WTC11 (cell line): ENCODE measurements around the gene TYSND1.

Source experiments
- CREM ChIP-seq: sonication (generic); formaldehyde crosslinking; IDR thresholded peaks from 2 replicates; pipeline ENCODE4 v1.8.1; 2022; ENCODE audit warnings: mild to moderate bottlenecking, missing genetic modification reagents, moderate library complexity
- GABPB1 ChIP-seq: sonication (generic); formaldehyde crosslinking; IDR thresholded peaks from 2 replicates; pipeline ENCODE4 v1.8.1; 2023; ENCODE audit warnings: mild to moderate bottlenecking, missing genetic modification reagents
- IRF2 ChIP-seq: sonication (generic); formaldehyde crosslinking; IDR thresholded peaks from 2 replicates; pipeline ENCODE4 v1.8.0; 2022; ENCODE audit warnings: low read depth, missing genetic modification reagents, borderline replicate concordance
- SP1 ChIP-seq: sonication (generic); formaldehyde crosslinking; conservative IDR thresholded peaks from 2 replicates; pipeline ENCODE4 v1.8.1; 2022; ENCODE audit warnings: missing genetic modification reagents
- TF ChIP-seq, protein P1 (sequence below): fragments of 200-600 bp; IDR thresholded peaks from 2 replicates; pipeline ENCODE4 v1.8.0; 2022; ENCODE audit warnings: antibody characterized with exemption
- TF ChIP-seq, protein P2 (sequence below): sonication (generic); formaldehyde crosslinking; IDR thresholded peaks from 2 replicates; pipeline ENCODE4 v1.8.1; 2023; ENCODE audit warnings: mild to moderate bottlenecking, missing genetic modification reagents, moderate library complexity
- TF ChIP-seq, protein P3 (sequence below): sonication (generic); formaldehyde crosslinking; IDR thresholded peaks from 2 replicates; pipeline ENCODE4 v1.8.0; 2023; ENCODE audit warnings: missing genetic modification reagents, mild to moderate bottlenecking, borderline replicate concordance
- TF ChIP-seq, protein P4 (sequence below): sonication (generic); formaldehyde crosslinking; IDR thresholded peaks from 2 replicates; pipeline ENCODE4 v1.8.1; 2022; ENCODE audit warnings: missing genetic modification reagents, borderline replicate concordance
- TF ChIP-seq, protein P5 (sequence below): sonication (generic); formaldehyde crosslinking; IDR thresholded peaks from 2 replicates; pipeline ENCODE4 v1.8.1; 2022; ENCODE audit warnings: low read depth, missing genetic modification reagents, borderline replicate concordance

DNA sequence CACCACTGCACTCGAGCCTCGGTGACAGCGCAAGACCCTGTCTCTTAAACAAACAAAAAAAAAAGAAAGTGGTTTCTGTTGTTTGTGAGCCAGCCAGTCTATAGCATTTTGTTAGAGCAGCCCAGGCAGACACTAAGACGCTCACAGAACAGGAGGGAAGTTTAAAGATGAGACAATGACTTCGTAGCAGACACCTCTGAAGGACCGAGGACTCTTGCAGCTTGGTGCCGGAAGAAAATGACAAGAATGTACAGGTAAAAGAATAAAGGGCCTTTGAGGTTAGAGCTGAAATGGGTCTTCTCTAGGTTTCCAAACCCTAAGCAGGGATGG is 54.1 kb downstream of the TYSND1 start:
- TF ChIP-seq, protein P1, sequence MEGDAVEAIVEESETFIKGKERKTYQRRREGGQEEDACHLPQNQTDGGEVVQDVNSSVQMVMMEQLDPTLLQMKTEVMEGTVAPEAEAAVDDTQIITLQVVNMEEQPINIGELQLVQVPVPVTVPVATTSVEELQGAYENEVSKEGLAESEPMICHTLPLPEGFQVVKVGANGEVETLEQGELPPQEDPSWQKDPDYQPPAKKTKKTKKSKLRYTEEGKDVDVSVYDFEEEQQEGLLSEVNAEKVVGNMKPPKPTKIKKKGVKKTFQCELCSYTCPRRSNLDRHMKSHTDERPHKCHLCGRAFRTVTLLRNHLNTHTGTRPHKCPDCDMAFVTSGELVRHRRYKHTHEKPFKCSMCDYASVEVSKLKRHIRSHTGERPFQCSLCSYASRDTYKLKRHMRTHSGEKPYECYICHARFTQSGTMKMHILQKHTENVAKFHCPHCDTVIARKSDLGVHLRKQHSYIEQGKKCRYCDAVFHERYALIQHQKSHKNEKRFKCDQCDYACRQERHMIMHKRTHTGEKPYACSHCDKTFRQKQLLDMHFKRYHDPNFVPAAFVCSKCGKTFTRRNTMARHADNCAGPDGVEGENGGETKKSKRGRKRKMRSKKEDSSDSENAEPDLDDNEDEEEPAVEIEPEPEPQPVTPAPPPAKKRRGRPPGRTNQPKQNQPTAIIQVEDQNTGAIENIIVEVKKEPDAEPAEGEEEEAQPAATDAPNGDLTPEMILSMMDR: no peak
- TF ChIP-seq CREM (CRISPR knock-in tag) (no peak), SP1 (no peak), GABPB1 (CRISPR knock-in tag) (no peak), IRF2 (CRISPR knock-in tag) (no peak)
- TF ChIP-seq, protein P2, sequence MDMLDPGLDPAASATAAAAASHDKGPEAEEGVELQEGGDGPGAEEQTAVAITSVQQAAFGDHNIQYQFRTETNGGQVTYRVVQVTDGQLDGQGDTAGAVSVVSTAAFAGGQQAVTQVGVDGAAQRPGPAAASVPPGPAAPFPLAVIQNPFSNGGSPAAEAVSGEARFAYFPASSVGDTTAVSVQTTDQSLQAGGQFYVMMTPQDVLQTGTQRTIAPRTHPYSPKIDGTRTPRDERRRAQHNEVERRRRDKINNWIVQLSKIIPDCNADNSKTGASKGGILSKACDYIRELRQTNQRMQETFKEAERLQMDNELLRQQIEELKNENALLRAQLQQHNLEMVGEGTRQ: no peak
- TF ChIP-seq, protein P3, sequence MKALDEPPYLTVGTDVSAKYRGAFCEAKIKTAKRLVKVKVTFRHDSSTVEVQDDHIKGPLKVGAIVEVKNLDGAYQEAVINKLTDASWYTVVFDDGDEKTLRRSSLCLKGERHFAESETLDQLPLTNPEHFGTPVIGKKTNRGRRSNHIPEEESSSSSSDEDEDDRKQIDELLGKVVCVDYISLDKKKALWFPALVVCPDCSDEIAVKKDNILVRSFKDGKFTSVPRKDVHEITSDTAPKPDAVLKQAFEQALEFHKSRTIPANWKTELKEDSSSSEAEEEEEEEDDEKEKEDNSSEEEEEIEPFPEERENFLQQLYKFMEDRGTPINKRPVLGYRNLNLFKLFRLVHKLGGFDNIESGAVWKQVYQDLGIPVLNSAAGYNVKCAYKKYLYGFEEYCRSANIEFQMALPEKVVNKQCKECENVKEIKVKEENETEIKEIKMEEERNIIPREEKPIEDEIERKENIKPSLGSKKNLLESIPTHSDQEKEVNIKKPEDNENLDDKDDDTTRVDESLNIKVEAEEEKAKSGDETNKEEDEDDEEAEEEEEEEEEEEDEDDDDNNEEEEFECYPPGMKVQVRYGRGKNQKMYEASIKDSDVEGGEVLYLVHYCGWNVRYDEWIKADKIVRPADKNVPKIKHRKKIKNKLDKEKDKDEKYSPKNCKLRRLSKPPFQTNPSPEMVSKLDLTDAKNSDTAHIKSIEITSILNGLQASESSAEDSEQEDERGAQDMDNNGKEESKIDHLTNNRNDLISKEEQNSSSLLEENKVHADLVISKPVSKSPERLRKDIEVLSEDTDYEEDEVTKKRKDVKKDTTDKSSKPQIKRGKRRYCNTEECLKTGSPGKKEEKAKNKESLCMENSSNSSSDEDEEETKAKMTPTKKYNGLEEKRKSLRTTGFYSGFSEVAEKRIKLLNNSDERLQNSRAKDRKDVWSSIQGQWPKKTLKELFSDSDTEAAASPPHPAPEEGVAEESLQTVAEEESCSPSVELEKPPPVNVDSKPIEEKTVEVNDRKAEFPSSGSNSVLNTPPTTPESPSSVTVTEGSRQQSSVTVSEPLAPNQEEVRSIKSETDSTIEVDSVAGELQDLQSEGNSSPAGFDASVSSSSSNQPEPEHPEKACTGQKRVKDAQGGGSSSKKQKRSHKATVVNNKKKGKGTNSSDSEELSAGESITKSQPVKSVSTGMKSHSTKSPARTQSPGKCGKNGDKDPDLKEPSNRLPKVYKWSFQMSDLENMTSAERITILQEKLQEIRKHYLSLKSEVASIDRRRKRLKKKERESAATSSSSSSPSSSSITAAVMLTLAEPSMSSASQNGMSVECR: no peak
- TF ChIP-seq, protein P4, sequence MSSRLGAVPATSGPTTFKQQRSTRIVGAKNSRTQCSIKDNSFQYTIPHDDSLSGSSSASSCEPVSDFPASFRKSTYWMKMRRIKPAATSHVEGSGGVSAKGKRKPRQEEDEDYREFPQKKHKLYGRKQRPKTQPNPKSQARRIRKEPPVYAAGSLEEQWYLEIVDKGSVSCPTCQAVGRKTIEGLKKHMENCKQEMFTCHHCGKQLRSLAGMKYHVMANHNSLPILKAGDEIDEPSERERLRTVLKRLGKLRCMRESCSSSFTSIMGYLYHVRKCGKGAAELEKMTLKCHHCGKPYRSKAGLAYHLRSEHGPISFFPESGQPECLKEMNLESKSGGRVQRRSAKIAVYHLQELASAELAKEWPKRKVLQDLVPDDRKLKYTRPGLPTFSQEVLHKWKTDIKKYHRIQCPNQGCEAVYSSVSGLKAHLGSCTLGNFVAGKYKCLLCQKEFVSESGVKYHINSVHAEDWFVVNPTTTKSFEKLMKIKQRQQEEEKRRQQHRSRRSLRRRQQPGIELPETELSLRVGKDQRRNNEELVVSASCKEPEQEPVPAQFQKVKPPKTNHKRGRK (CRISPR knock-in tag): no peak
- TF ChIP-seq, protein P5, sequence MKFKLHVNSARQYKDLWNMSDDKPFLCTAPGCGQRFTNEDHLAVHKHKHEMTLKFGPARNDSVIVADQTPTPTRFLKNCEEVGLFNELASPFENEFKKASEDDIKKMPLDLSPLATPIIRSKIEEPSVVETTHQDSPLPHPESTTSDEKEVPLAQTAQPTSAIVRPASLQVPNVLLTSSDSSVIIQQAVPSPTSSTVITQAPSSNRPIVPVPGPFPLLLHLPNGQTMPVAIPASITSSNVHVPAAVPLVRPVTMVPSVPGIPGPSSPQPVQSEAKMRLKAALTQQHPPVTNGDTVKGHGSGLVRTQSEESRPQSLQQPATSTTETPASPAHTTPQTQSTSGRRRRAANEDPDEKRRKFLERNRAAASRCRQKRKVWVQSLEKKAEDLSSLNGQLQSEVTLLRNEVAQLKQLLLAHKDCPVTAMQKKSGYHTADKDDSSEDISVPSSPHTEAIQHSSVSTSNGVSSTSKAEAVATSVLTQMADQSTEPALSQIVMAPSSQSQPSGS: no peak
